IMR-90 (cell line): ENCODE measurements around the gene PHACTR3. TPM values are rescaled to one million over a fixed set of nuclear protein-coding genes. Genes with fewer than 3 reads are reported as not detected.

Source experiments
- ATAC-seq: fragments of 200-7000 bp; cut with Tn5 transposase; 2 replicates; pipeline ENCODE4 v1.9.1; 2020; ENCODE audit warnings: low read depth, mild to moderate bottlenecking, moderate library complexity
- BruUV-seq: library from RNA; stranded (reverse); fragments of 400-500 nt; replicated peaks from 2 replicates; lab custom pipeline; 2021; lab: Mats Ljungman, UMichigan
- CTCF ChIA-PET: fragments of 300-600 bp; formaldehyde crosslinking; extraction: SDS; loops from one replicate; lab custom pipeline; 2021; ENCODE audit warnings: antibody characterized with exemption; lab: Yijun Ruan, JAX
- POLR2A ChIA-PET: fragments of 300-600 bp; sonication (Branson Sonifier 250); formaldehyde crosslinking; loops from one replicate; lab custom pipeline; 2022; ENCODE audit warnings: antibody characterized with exemption; ENCODE audit not compliant: unreplicated experiment; lab: Charles Lee
- DNase-seq: peaks from one replicate; pipeline ENCODE4 v3.0.0; 2013
- H2AFZ ChIP-seq: replicated peaks from 2 replicates; pipeline ENCODE3; 2013; ENCODE audit warnings: low read length, mild to moderate bottlenecking; ENCODE audit not compliant: poor library complexity
- H2AK5ac ChIP-seq: 2 replicates; pipeline ENCODE4 v1.6.1; 2013; ENCODE audit warnings: low read depth, low read length, inconsistent platforms
- H2AK9ac ChIP-seq: replicated peaks from 2 replicates; pipeline ENCODE3; 2013; ENCODE audit warnings: mild to moderate bottlenecking, low read depth, low read length, moderate library complexity; ENCODE audit not compliant: poor library complexity
- H2BK120ac ChIP-seq: 2 replicates; pipeline ENCODE4 v1.6.1; 2013; ENCODE audit warnings: low read depth, low read length, inconsistent platforms
- H2BK15ac ChIP-seq: 3 replicates; pipeline ENCODE4 v1.6.1; 2013; ENCODE audit warnings: low read depth, low read length, inconsistent platforms
- H2BK20ac ChIP-seq: 2 replicates; pipeline ENCODE4 v1.6.1; 2013; ENCODE audit warnings: low read depth, mild to moderate bottlenecking, inconsistent platforms, low read length, moderate library complexity
- H2BK5ac ChIP-seq: 2 replicates; pipeline ENCODE4 v1.6.1; 2013; ENCODE audit warnings: mild to moderate bottlenecking, low read depth, low read length, inconsistent platforms; ENCODE audit not compliant: poor library complexity, severe bottlenecking
- H3K14ac ChIP-seq: replicated peaks from 2 replicates; pipeline ENCODE4 v1.6.1; 2013; ENCODE audit warnings: low read depth, low read length, inconsistent platforms
- H3K18ac ChIP-seq: 2 replicates; pipeline ENCODE4 v1.6.1; 2013; ENCODE audit warnings: low read depth, low read length, control low read depth
- H3K23ac ChIP-seq: 2 replicates; pipeline ENCODE4 v1.6.1; 2013; ENCODE audit warnings: low read depth, low read length, inconsistent platforms
- H3K27ac ChIP-seq: 2 replicates; pipeline ENCODE4 v1.5.1; 2013; ENCODE audit warnings: mild to moderate bottlenecking, control low read depth, low read length; ENCODE audit not compliant: insufficient read depth
- H3K27me3 ChIP-seq: 2 replicates; pipeline ENCODE4 v1.6.1; 2013; ENCODE audit warnings: low read length; ENCODE audit not compliant: control insufficient read depth, insufficient read depth
- H3K36me3 ChIP-seq: 2 replicates; pipeline ENCODE4 v1.6.1; 2013; ENCODE audit warnings: low read length, mixed read lengths; ENCODE audit not compliant: control insufficient read depth, insufficient read depth
- H3K4ac ChIP-seq: 2 replicates; pipeline ENCODE4 v1.6.1; 2013; ENCODE audit warnings: low read depth, low read length, inconsistent platforms
- H3K4me1 ChIP-seq: 2 replicates; pipeline ENCODE4 v1.6.1; 2013; ENCODE audit warnings: low read length, mixed read lengths; ENCODE audit not compliant: control insufficient read depth, insufficient read depth
- H3K4me2 ChIP-seq: 2 replicates; pipeline ENCODE4 v1.6.1; 2013; ENCODE audit warnings: low read depth, mild to moderate bottlenecking, control low read depth, low read length, moderate library complexity
- H3K4me3 ChIP-seq: 2 replicates; pipeline ENCODE4 v1.5.1; 2013; ENCODE audit warnings: low read depth, mild to moderate bottlenecking, control low read depth, low read length, moderate library complexity; ENCODE audit not compliant: insufficient read depth
- H3K56ac ChIP-seq: 2 replicates; pipeline ENCODE4 v1.6.1; 2013; ENCODE audit warnings: low read length, inconsistent platforms; ENCODE audit not compliant: insufficient read depth; ENCODE audit errors: extremely low read depth
- H3K79me1 ChIP-seq, 2 experiments: 2 replicates each; pipeline ENCODE4 v1.6.1; 2013; ENCODE audit warnings: low read length in 2 of 2, inconsistent platforms in 1 of 2, low read depth in 1 of 2
- H3K9ac ChIP-seq: 2 replicates; pipeline ENCODE4 v1.6.1; 2013; ENCODE audit warnings: low read depth, low read length, control low read depth
- H3K9me1 ChIP-seq: 2 replicates; pipeline ENCODE4 v1.6.1; 2013; ENCODE audit warnings: low read length, inconsistent platforms; ENCODE audit not compliant: insufficient read depth
- H3K9me3 ChIP-seq: 2 replicates; pipeline ENCODE4 v1.6.1; 2013; ENCODE audit warnings: low read length; ENCODE audit not compliant: control insufficient read depth, insufficient read depth
- H4K20me1 ChIP-seq: 2 replicates; pipeline ENCODE4 v1.6.1; 2013; ENCODE audit warnings: low read length, inconsistent platforms; ENCODE audit not compliant: insufficient read depth
- H4K5ac ChIP-seq: 2 replicates; pipeline ENCODE4 v1.6.1; 2013; ENCODE audit warnings: mild to moderate bottlenecking, low read depth, low read length, control low read depth
- H4K8ac ChIP-seq, 2 experiments: 2 replicates each; pipeline ENCODE4 v1.6.1; 2013; ENCODE audit warnings: low read depth in 2 of 2, low read length in 2 of 2, control low read depth in 1 of 2, inconsistent platforms in 1 of 2
- H4K91ac ChIP-seq: 2 replicates; pipeline ENCODE4 v1.6.1; 2013; ENCODE audit warnings: low read depth, low read length, inconsistent platforms; ENCODE audit not compliant: insufficient read depth
- BHLHE40 ChIP-seq: fragments of 150-350 bp; IDR thresholded peaks from 2 replicates; pipeline ENCODE4 v1.6.1; 2016; ENCODE audit warnings: mild to moderate bottlenecking, low read depth, low read length
- CEBPB ChIP-seq: IDR thresholded peaks from 2 replicates; pipeline ENCODE4 v1.6.1; 2012; ENCODE audit warnings: low read depth, low read length, improper control_type of control experiment
- CTCF ChIP-seq: conservative IDR thresholded peaks from 2 replicates; pipeline ENCODE4 v1.5.1; 2012; ENCODE audit warnings: mild to moderate bottlenecking, low read depth, low read length, improper control_type of control experiment
- ELK1 ChIP-seq: fragments of 150-350 bp; IDR thresholded peaks from 2 replicates; pipeline ENCODE4 v1.6.1; 2016; ENCODE audit warnings: low read depth, mild to moderate bottlenecking, low read length, moderate library complexity, borderline replicate concordance
- MAZ ChIP-seq: IDR thresholded peaks from 2 replicates; pipeline ENCODE4 v1.6.1; 2012; ENCODE audit warnings: low read depth, mild to moderate bottlenecking, low read length, improper control_type of control experiment, moderate library complexity, borderline replicate concordance
- MXI1 ChIP-seq: IDR thresholded peaks from 2 replicates; pipeline ENCODE4 v1.6.1; 2012; ENCODE audit warnings: low read depth, mild to moderate bottlenecking, low read length, moderate library complexity, borderline replicate concordance
- POLR2A ChIP-seq: IDR thresholded peaks from 2 replicates; pipeline ENCODE4 v1.6.1; 2012; ENCODE audit warnings: mild to moderate bottlenecking, low read depth, low read length
- RAD21 ChIP-seq: IDR thresholded peaks from 2 replicates; pipeline ENCODE4 v1.6.1; 2012; ENCODE audit warnings: low read length, improper control_type of control experiment
- SMC3 ChIP-seq: fragments of 150-350 bp; IDR thresholded peaks from 2 replicates; pipeline ENCODE4 v1.6.1; 2016; ENCODE audit warnings: low read depth, mild to moderate bottlenecking, antibody characterized with exemption, low read length, moderate library complexity
- WGBS, 2 experiments: methylation state at CpG; one replicate each; pipeline versions ENCODE4 v1.1.5 to v1.1.7; 2013; ENCODE audit warnings: missing lambda C conversion rate in 2 of 2; ENCODE audit not compliant: insufficient read length in 1 of 2; ENCODE audit errors: extremely low coverage in 2 of 2; 5-methylcytosine and 5-hydroxymethylcytosine counted together
- dilution Hi-C: fragments of 300-500 bp; cut with HindIII; formaldehyde crosslinking; loops from one replicate; pipeline ENCODE4 v1.14.3; 2018; ENCODE audit warnings: low sequenced_read_pairs; ENCODE audit not compliant: unreplicated experiment
- in situ Hi-C: fragments of 300-500 bp; cut with MboI; formaldehyde crosslinking; loops from 3 replicates; pipeline ENCODE4 v1.14.3; 2019; ENCODE audit warnings: low sequenced_read_pairs, inconsistent platforms, mixed read lengths
- intact Hi-C: fragments of 100-400 bp; cut with micrococcal nuclease; formaldehyde crosslinking; loops from 2 replicates; pipeline ENCODE4 v1.10.0; 2022
- polyA plus RNA-seq, 3 experiments: library from polyadenylated mRNA; depleted of rRNA; stranded (reverse); fragments of >200 nt; gene quantifications; 2 replicates each; pipeline ENCODE4 v1.2.3, GENCODE V29; 2012; ENCODE audit warnings: low replicate concordance in 1 of 3
- total RNA-seq: library from RNA; depleted of rRNA; stranded (reverse); fragments of >200 nt; gene quantifications from 2 replicates; pipeline ENCODE4 v1.2.3, GENCODE V29; 2012

The PHACTR3 gene
- total and polyA plus RNA-seq, 2 of the 4 experiments (the other 2 are of a cell fraction): not detected

- Histone ChIP-seq H3K4ac (no peak overlapping the region), H2BK15ac (no peak overlapping the region), H3K79me1 (no peaks in the 10 kb centered on the region), H3K27ac (no peak overlapping the region), H3K9me3 (peaks cover 25% of the 10 kb centered on the region), H3K9ac (no peak overlapping the region), H3K27me3 (no peaks in the 10 kb centered on the region), H3K4me3 (no peak overlapping the region), H3K56ac (no peak overlapping the region), H2AFZ (no peak overlapping the region), H2BK120ac (no peak overlapping the region), H2AK5ac (no peak overlapping the region), H3K9me1 (no peaks in the 10 kb centered on the region), H2BK5ac (no peak overlapping the region), H2AK9ac (no peak overlapping the region), H2BK20ac (no peak overlapping the region), H3K14ac (no peak overlapping the region), H4K8ac (no peak overlapping the region), H3K4me2 (no peak overlapping the region), H3K4me1 (no peaks in the 10 kb centered on the region), H3K23ac (no peak overlapping the region), H3K18ac (no peak overlapping the region), H3K36me3 (no peaks in the 10 kb centered on the region), H4K91ac (no peak overlapping the region), H4K5ac (no peak overlapping the region), H4K20me1 (no peaks in the 10 kb centered on the region)
- no peak for DNase-seq
- dilution Hi-C loops (no loop called here), intact Hi-C loops (no loop called here), in situ Hi-C loops (no loop called here)
- BruUV-seq: no TSS peak
- whole genome bisulfite sequencing, 2 experiments: 0% methylated on average over 4 of the region's 9 CpGs; no CpG with 5 or more reads in 1 of the 2 experiments
- POLR2A ChIA-PET: no interaction called here
- no peak for ATAC-seq
- TF ChIP-seq CTCF: no peak
- TF ChIP-seq ELK1: no peak
- no peak for TF ChIP-seq MXI1
- no peak for TF ChIP-seq RAD21
- TF ChIP-seq MAZ: no peak
- no peak for TF ChIP-seq CEBPB
- no peak for TF ChIP-seq POLR2A
- no peak for TF ChIP-seq SMC3
- no peak for TF ChIP-seq BHLHE40
- CTCF ChIA-PET: no interaction called here
These were observed 73.9 kb downstream of the PHACTR3 start for GRCh38 chr20:59678288-59678687.
